Activated naive CD8-positive, alpha-beta T cell treated with anti-CD3 and anti-CD28 coated beads, Interleukin-2, amount 10 ng/mL, durations not matched to agents 7 days and 5 days (primary cell): ENCODE results near the gene TWIST1. TPM values are rescaled to one million over a fixed set of nuclear protein-coding genes. Genes with fewer than 3 reads are reported as not detected.

Experiments
- ATAC-seq: fragments of 150-1000 bp; cut with Tn5 transposase; one replicate; pipeline ENCODE4 v1.10.0; 2021; ENCODE audit warnings: low read depth, moderate library complexity
- POLR2A ChIA-PET: fragments of 350-600 bp; sonication (Branson Sonifier 250); formaldehyde crosslinking; loops from one replicate; lab custom pipeline; 2021; ENCODE audit warnings: antibody characterized with exemption; lab: Charles Lee
- DNase-seq: peaks from one replicate; pipeline ENCODE4 v3.0.0; 2021
- H3K27ac Mint-ChIP-seq: one replicate; pipeline ENCODE4 v1.8.0; 2022; ENCODE audit warnings: mild to moderate bottlenecking, mixed read lengths
- H3K27me3 Mint-ChIP-seq: one replicate; pipeline ENCODE4 v1.8.0; 2022; ENCODE audit warnings: mild to moderate bottlenecking, moderate library complexity, mixed read lengths
- H3K36me3 Mint-ChIP-seq: one replicate; pipeline ENCODE4 v1.8.0; 2021; ENCODE audit warnings: mild to moderate bottlenecking, mixed read lengths
- H3K4me1 Mint-ChIP-seq: one replicate; pipeline ENCODE4 v1.8.0; 2021; ENCODE audit warnings: mixed read lengths
- H3K4me3 Mint-ChIP-seq: one replicate; pipeline ENCODE4 v1.8.0; 2022; ENCODE audit warnings: mild to moderate bottlenecking, moderate library complexity, mixed read lengths
- H3K9me3 Mint-ChIP-seq: one replicate; pipeline ENCODE4 v1.8.0; 2021; ENCODE audit warnings: mixed read lengths
- total RNA-seq, 2 experiments: library from RNA; stranded (reverse); gene quantifications; one replicate each; pipeline ENCODE4 v1.2.3, GENCODE V29; 2021

The TWIST1 gene
- total RNA-seq, 2 experiments from 2014 or later, result not detected

- ATAC-seq, result no peak
- H3K4me1 Mint-ChIP-seq, result no peaks in the 10 kb centered on the region
- no peaks in the 10 kb centered on the region for H3K9me3 Mint-ChIP-seq
- H3K4me3 Mint-ChIP-seq, result no peak overlapping the region
- no peak overlapping the region for H3K27ac Mint-ChIP-seq
- H3K27me3 Mint-ChIP-seq, result no peaks in the 10 kb centered on the region
- H3K36me3 Mint-ChIP-seq, result no peaks in the 10 kb centered on the region
- POLR2A ChIA-PET, result no interaction called here
- DNase-seq, result no peak
Observed at GRCh38 chr7:19097165-19098055, 20.0 kb downstream of the TWIST1 start.

- H3K4me1 Mint-ChIP-seq, result no peaks in the 10 kb centered on the region
- no peak overlapping the region for H3K4me3 Mint-ChIP-seq
- no peaks in the 10 kb centered on the region for H3K36me3 Mint-ChIP-seq
- H3K9me3 Mint-ChIP-seq, result no peaks in the 10 kb centered on the region
- no peak for DNase-seq
- ATAC-seq, result no peak
- H3K27ac Mint-ChIP-seq, result no peak overlapping the region
- POLR2A ChIA-PET, result no interaction called here
- no peaks in the 10 kb centered on the region for H3K27me3 Mint-ChIP-seq
Observed at GRCh38 chr7:19095353-19095860, 22.0 kb downstream of the TWIST1 start.

GRCh38 chr7:19094598-19095352 is 22.7 kb downstream of the TWIST1 start:
- ATAC-seq (no peak), DNase-seq (no peak)
- H3K27me3 Mint-ChIP-seq, result no peaks in the 10 kb centered on the region
- POLR2A ChIA-PET, result no interaction called here
- H3K9me3 Mint-ChIP-seq, result no peaks in the 10 kb centered on the region
- no peaks in the 10 kb centered on the region for H3K36me3 Mint-ChIP-seq
- no peak overlapping the region for H3K27ac Mint-ChIP-seq
- H3K4me3 Mint-ChIP-seq, result no peak overlapping the region
- no peaks in the 10 kb centered on the region for H3K4me1 Mint-ChIP-seq

GRCh38 chr7:19094138-19094537 is 23.3 kb downstream of the TWIST1 start:
- no peaks in the 10 kb centered on the region for H3K36me3 Mint-ChIP-seq
- H3K27me3 Mint-ChIP-seq, result no peaks in the 10 kb centered on the region
- no peaks in the 10 kb centered on the region for H3K9me3 Mint-ChIP-seq
- DNase-seq, result no peak
- H3K27ac Mint-ChIP-seq, result no peak overlapping the region
- no peaks in the 10 kb centered on the region for H3K4me1 Mint-ChIP-seq
- no peak for ATAC-seq
- no peak overlapping the region for H3K4me3 Mint-ChIP-seq
- POLR2A ChIA-PET, result no interaction called here

- Mint-ChIP-seq H3K27me3 (no peaks in the 10 kb centered on the region), H3K36me3 (no peaks in the 10 kb centered on the region), H3K27ac (no peak overlapping the region), H3K9me3 (no peaks in the 10 kb centered on the region), H3K4me3 (no peak overlapping the region), H3K4me1 (no peaks in the 10 kb centered on the region)
- POLR2A ChIA-PET, result no interaction called here
- ATAC-seq (no peak), DNase-seq (no peak)
Observed at GRCh38 chr7:19091550-19092200, 25.8 kb downstream of the TWIST1 start.

- no peak for ATAC-seq
- Mint-ChIP-seq H3K4me3 (no peak overlapping the region), H3K36me3 (no peaks in the 10 kb centered on the region), H3K9me3 (no peaks in the 10 kb centered on the region), H3K27me3 (no peaks in the 10 kb centered on the region), H3K4me1 (no peaks in the 10 kb centered on the region), H3K27ac (no peak overlapping the region)
- no peak for DNase-seq
- POLR2A ChIA-PET, result no interaction called here
Observed at GRCh38 chr7:19090526-19090925, 26.9 kb downstream of the TWIST1 start.

GRCh38 chr7:19089797-19090196 is 27.6 kb downstream of the TWIST1 start:
- Mint-ChIP-seq H3K9me3 (no peaks in the 10 kb centered on the region), H3K27ac (no peak overlapping the region), H3K4me1 (no peaks in the 10 kb centered on the region), H3K36me3 (no peaks in the 10 kb centered on the region), H3K4me3 (no peak overlapping the region), H3K27me3 (no peaks in the 10 kb centered on the region)
- no peak for DNase-seq
- POLR2A ChIA-PET, result no interaction called here
- no peak for ATAC-seq

GRCh38 chr7:19089378-19089777 is 28.1 kb downstream of the TWIST1 start:
- no peak for DNase-seq
- Mint-ChIP-seq H3K4me1 (no peaks in the 10 kb centered on the region), H3K27ac (no peak overlapping the region), H3K27me3 (no peaks in the 10 kb centered on the region), H3K36me3 (no peaks in the 10 kb centered on the region), H3K4me3 (no peak overlapping the region), H3K9me3 (no peaks in the 10 kb centered on the region)
- POLR2A ChIA-PET, result no interaction called here
- no peak for ATAC-seq

GRCh38 chr7:19080093-19080492 is 37.3 kb downstream of the TWIST1 start:
- no peak for DNase-seq
- H3K27ac Mint-ChIP-seq, result no peak overlapping the region
- ATAC-seq, result no peak
- no peaks in the 10 kb centered on the region for H3K4me1 Mint-ChIP-seq
- H3K27me3 Mint-ChIP-seq, result no peaks in the 10 kb centered on the region
- no peaks in the 10 kb centered on the region for H3K36me3 Mint-ChIP-seq
- no peaks in the 10 kb centered on the region for H3K9me3 Mint-ChIP-seq
- no peak overlapping the region for H3K4me3 Mint-ChIP-seq
- POLR2A ChIA-PET, result no interaction called here

- H3K4me1 Mint-ChIP-seq, result no peaks in the 10 kb centered on the region
Observed at GRCh38 chr7:19079066-19079465, 38.4 kb downstream of the TWIST1 start.

GRCh38 chr7:19069842-19070241 is 47.6 kb downstream of the TWIST1 start:
- H3K4me1 Mint-ChIP-seq, result no peaks in the 10 kb centered on the region
- no peak for DNase-seq
- H3K27me3 Mint-ChIP-seq, result no peaks in the 10 kb centered on the region
- no peak overlapping the region for H3K4me3 Mint-ChIP-seq
- H3K27ac Mint-ChIP-seq, result no peak overlapping the region
- POLR2A ChIA-PET, result no interaction called here
- H3K36me3 Mint-ChIP-seq, result no peaks in the 10 kb centered on the region
- no peak for ATAC-seq
- peaks cover 2% of the 10 kb centered on the region for H3K9me3 Mint-ChIP-seq

More at GRCh38 chr7:19079066-19079465, 38.4 kb downstream of the TWIST1 start:
- DNase-seq (no peak), ATAC-seq (no peak)
- no peak overlapping the region for H3K27ac Mint-ChIP-seq
- no peaks in the 10 kb centered on the region for H3K36me3 Mint-ChIP-seq
- POLR2A ChIA-PET, result no interaction called here
- no peak overlapping the region for H3K4me3 Mint-ChIP-seq
- H3K9me3 Mint-ChIP-seq, result no peaks in the 10 kb centered on the region
- H3K27me3 Mint-ChIP-seq, result no peaks in the 10 kb centered on the region

GRCh38 chr7:19066170-19066569 is 51.3 kb downstream of the TWIST1 start:
- DNase-seq (no peak), ATAC-seq (no peak)
- Mint-ChIP-seq H3K27me3 (no peaks in the 10 kb centered on the region), H3K4me1 (no peaks in the 10 kb centered on the region), H3K4me3 (no peak overlapping the region), H3K27ac (no peak overlapping the region), H3K36me3 (no peaks in the 10 kb centered on the region), H3K9me3 (peaks cover 3% of the 10 kb centered on the region)
- POLR2A ChIA-PET, result no interaction called here
